ENCODE results near the gene TSEN2.
"Not testable (repeated sequence)": the region's sequence is repeated elsewhere in the genome, so short reads cannot be mapped to it uniquely, and the experiment has no call there.

TSEN2 gene

DNA sequence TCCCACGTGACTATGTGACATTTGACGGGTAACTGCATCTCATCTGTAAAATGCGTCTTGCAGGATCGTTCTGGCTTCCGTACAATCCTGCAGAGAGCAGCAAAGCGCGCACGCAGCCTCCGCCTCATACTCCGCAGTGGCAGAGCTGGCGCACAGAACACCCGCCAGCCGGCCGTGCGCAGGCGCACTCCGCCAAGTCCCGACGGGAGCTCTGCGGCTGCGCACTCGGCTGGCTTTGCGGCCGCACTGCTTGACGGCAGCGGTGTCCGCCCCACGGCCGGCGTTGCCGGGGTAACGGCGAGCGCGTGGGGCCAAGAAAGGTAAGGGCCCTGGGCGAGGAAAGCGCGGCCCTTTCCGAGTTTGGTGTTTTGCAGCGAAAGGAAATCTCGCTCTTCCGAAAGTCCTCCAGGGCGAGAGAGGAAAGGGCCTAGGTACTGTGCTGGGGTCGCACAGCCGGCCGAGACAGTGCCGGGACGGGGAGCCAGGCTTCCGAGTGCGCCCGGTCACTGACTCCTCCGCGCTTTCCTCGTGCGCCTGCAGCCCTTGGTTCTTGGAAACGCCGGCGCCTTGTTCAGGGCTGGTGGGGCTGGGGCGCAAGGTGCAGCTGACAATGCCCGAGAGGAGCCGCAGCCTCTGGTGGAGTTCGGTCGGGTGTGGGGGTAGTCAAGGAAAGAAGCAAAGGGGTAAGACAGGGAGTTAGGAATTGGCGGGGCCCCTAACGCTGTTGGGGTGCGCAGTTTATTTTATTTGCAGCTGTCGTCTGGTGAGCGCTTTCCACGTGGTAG is at the start of gene TSEN2:
TSEN2 (plus strand) TSS at position 283 of the 785 bp plus-strand sequence. CDS start 5,321 bp downstream, outside the sequence.
- DNase-seq = peak; percentile 87

DNA sequence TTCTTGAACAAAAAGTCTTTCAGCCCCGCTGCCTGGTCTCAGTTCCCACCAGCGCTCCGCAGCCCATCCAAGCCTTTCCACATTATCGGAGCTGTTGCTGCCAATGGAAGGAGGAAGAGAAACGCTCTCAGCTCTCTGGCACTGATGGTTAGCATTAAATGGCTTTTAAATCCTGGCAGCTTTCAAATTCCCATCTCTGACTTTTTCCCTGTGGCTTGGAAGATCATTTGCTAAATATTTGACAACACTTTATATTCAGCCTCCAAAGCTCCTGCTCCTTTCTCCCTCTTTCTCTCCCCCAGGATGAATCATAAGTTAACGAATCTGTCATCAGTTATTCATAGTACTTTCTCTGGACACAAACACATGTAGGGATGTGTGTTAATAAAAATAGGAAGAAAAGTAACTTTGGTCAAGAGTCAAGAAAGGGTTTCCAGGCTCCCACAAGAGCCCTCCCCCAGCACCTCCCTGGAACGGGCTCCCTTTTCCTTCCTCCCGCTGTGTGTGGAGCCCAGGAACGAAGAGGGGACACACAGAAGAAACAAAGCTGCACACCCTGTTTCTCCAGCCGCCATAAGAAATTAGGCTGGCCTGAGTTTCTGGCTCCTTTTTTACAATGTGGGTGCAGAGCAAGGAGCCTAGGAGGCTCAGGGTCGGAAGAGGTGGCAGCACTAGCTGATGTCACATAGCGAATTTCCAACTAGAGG is 47.6 kb upstream of the TSEN2 start:
- DNase-seq = no peak

DNA sequence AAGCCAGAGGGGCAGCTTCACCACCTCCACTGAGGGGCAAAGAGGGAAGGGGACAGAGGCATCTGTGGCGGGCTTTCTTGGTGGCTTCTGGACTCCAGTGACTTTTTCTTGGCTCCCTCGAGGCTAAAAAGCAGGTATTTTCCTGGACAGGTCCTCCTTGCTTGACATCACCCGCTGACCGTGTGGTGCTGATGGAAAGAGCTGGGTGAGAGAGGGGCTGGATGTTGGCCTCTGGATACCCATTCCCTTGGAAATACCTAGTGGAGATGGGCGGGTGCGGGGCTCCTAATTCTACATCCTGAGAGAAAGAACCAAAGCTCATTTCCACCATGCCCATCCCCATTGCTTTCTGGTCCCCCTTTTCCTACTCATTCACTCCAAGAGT is 47.1 kb upstream of the TSEN2 start:
- DNase-seq = no peak

DNA sequence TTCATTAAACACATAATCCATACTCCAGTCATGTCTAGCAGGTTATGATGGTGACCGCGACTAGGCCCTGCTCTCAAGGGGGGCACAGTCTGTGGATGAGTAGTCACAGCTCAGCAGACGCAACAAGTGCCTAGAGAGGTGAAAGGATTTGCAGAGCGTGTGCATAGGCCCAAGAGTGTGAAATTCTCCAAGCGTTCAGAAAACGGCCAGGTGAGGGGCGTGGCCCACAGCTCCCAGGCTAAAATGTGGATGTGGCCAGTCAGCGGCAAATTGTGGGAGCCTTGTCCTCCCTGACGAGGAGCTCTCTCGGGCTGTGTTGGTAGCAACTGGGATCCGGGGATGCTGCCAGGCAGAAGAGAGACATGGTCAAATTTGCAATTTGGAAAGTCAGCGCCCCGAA is 46.4 kb upstream of the TSEN2 start:
- no peak for DNase-seq

DNA sequence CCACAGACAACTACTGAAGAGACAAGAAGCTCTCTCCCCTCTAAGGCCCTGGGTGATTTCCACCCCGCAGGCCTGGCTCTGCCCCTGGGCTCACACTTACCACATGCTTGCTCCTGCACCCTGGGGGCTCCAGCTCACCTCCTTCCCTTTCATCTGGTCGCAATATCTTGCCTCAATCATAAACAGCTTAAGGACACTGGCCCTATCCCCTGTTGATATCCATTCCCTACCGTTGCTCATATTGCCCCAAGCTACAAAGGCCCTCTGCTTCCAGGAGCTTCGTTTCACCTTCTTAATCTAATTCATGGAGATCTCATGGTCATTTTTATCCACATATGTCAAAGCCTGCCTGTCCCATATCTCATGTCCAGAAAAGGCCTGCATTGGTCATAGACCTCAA is 46.0 kb upstream of the TSEN2 start:
- no peak for DNase-seq

DNA sequence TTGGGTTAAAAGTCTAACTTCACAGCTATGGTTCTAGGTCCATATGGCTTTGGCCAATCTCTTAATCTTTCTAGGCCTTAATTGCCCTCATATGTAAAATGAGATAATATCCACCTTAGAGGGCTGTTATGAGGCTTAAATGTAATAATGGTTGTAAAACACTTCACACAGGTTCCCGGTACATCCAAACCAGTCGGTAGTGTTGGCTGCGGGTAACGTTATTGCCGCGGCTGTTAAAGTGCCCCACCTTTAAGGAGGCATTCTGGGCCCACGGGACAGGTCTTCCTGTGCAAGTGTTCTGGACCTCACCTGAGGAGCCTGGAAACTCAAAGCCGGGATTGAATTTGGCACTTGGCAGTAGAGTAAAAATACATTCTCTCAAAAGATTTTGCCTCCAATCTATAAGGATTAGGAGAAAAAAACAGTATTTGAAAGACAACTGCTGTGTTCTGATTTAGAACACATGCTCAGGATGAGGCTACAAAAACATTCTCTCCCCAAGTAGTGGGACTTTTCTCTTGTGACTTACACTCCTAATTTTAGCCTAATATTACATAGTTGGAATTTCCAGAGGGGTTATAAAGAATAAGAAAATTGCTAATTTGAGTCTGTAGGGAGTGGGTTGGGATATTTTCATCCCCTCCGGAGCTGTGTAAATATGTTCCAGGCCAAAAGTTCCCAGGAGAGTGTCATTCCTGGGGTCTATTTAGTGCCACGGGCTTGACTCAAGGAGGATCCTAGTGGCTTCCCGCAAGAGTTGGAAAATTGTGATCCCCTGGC is 44.9 kb upstream of the TSEN2 start:
- DNase-seq = no peak

DNA sequence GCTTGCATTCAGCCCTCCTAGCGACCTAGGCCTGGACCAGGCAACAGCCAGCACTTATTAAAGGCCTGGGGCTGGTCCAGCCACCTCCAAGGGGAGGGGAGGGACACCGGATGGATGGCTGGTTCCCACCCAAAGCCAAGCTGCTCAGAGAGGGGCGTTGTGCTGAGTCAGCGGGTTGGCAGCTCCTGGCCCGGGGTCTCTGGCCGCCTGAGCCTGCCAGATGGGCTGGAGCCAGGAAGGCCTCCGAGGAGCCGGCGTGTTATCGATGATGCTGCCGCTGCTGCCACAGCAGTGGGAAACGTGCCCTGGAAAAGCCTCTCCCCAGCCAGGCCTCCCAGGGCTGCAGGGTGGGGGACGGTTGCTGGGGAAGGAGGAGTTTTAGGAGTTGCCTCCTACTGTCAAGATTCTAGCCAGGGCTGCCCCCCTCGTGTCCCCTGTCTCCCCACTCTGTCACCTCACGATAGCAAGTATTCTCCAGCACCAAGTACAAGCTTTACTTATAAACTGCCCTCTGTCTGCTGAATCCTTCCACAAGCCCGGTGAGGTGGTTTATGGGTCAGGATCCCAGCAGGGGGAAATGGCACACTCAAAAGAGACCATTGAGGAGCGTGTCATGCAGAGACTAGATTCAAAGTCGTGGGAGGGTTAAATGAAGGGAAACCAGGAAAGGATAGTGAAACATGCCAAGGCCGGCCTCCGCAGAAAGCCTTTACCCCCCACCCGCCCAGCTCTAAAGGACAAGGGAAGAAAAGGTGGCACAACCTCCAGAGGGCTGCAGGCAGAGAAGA is 43.2 kb upstream of the TSEN2 start:
- no peak for DNase-seq

DNA sequence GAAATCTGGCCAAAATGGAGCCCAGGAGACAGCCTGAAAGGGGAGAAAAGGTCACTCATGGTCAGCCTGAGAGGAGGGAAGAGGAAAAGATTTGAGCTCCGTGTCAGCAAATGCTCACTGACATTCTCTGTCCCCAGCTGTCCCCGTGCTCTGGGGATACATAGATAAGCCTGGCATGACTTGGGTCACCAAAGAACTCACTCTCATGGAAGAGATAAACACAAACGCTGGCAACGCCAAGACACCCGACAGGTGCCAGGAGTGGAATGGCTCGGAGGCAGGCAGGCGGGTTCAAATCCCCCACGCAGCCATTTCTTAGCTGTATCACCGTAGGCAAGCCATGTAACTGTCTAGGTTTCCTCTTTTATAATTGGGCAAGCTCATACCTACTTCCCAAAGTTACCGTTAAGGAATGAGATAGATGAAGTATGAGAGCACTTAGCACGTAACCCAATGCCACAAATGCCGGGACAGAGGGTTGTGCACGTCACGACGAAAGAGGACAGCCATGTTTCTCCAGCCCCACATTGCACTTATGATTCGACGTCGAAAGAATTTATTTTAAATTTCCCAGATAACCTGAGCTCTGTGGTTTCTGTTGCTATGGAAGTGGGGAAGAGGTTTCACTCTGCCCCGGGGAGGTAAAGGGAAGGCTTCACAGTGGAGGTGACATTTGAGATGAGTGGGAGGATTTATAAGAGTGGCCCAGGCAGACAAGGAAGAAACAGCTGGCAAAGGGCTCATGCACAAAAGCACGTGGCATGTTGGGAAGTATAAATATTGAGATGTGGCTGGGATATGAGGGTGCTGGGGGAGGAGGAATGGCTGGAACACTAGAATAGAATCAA is 41.4 kb upstream of the TSEN2 start:
- DNase-seq = no peak

DNA sequence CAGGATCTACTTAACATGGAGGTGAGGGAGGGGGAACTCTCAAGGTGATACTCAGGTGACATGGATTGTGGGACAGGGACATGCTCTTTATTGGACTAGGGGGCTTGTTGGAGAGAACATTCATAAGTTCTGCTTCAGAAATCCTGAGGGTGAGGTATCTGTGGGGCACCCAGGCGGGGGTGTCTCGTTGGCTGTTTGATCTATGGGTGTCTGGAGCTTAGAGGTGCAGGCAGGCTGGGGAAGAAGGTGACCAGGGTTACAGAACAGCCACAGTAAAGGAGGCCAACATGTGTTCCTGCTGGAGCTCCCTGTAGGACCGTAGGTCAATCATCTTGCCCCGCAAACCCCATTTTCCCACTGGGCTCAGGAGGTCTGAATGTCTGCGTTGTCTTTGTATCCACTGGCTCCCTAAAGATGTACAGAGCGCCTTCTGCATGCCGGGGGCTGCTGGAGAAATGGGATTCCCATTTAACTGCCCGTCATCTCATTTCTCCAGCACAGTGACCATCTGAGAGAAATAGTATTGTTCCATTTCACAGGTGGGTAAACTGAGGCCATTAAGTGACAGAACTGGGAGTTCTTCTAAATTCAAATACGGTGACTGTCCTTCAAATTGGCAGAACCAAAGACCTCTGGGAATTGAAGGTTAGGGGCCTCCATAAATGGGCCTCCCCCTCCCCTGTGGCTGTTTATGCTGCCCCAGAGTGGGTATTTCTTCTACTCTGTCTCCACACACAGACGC is 40.3 kb upstream of the TSEN2 start:
- DNase-seq = no peak

DNA sequence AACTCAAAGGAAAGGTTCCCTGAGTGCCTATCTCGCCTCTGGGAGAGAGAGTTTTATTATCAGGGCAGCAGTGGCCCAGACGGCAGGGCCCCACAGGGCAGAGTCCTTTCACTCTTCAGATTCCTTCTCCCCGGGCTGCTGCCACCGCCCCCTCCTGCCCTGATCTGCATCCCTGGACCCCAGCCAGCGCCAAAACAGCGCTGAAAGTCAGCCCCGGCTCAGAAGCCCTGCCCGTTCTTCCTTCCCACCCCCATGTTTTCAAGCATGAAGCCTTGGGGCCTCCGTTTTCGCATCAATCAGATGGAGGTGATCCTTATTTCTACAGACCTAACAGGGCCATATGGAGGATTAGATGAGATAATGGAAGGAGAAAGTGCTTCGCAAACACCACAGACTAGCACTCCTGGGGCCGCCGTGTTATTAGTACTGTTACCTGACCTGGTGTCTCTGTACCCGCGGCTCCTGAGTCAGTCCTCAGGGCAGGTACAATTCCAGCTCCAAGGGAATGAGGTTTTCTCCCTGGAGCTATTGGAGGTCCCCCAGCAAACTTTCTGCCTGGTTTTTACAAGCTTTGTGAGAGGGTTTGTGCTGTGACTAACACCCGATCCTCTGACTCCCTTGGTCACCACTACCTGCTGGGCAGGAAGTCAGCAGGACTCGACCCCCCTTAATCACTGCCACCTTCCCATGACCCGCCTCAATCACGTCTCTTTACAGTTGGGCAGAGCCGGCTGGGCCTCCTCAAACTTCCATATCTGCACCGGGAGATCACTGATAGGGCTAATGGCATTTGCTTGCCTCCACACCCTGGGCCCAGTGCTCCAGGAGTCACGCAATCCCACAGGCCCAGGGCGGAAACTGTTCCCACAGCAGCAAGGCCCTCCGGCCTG is 39.5 kb upstream of the TSEN2 start:
- no peak for DNase-seq

DNA sequence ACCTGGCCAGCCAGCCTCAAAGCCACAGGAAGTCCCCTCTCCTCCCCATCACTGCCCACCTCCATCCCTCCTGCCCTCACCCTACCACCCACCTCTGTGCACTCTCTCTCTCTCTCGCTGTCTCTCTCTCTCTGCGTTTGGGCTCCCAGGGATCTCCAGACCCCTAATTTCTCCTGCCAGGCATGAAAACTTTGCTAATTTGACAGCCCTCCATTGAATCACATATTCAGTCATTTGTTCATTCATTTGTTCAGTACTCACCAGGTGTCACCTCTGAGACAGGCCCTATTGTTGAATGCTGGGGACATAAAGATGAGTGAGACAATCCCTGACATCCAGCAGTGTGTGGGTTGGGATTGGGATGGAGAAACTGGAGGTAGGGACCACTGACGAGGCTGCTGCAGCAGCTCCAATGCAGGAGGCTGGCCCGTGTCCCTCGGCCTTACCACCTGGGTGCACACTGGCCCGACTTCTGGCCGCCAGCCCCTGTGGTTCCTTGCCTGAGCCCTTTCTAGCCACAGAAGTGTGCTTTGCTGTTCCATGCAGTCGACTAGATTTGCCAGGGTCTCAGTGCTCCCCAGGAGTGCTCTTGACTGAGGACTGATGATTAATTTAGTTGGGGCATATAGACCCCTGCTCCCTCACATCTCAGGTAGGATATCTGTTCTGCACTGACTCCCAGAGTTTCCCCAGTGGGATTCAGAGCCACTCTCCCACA is 38.6 kb upstream of the TSEN2 start:
- no peak for DNase-seq

DNA sequence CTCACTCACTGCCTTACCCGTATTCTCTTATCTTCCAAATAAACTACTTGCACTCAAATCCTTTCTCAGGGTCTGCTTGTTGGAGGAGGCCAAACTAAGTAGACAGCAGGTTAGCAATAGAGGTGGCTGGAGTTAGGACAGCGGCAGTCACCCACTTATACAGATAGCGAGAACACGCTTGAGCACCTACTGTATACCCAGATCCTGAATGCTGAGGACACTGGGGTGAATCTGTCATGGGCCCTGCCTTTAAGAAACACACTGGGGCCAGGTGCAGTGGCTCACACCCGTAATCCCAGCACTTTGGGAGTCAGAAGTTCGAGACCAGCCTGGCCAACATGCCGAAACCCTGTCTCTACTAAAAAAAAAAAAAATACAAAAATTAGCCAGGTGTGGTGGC is 38.0 kb upstream of the TSEN2 start:
- no peak for DNase-seq

DNA sequence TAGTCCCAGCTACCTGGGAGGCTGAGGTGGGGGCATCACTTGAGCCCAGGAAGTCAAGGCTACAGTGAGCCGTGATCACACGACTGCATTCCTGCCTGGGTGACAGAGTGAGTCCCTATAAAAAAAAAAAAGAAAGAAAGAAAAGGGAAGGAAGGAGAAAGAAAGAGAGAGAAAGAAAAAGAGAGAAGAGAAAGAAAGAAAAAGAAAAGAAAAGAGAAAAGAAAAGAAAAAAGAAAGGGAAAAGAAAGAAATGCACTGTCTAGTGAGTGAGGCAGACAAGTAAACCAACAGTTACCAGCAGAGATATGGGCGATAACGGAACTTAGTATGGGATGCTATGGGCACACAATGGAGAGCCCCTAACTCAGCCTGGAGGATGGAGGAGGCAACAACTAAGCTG is 37.2 kb upstream of the TSEN2 start:
- no peak for DNase-seq

DNA sequence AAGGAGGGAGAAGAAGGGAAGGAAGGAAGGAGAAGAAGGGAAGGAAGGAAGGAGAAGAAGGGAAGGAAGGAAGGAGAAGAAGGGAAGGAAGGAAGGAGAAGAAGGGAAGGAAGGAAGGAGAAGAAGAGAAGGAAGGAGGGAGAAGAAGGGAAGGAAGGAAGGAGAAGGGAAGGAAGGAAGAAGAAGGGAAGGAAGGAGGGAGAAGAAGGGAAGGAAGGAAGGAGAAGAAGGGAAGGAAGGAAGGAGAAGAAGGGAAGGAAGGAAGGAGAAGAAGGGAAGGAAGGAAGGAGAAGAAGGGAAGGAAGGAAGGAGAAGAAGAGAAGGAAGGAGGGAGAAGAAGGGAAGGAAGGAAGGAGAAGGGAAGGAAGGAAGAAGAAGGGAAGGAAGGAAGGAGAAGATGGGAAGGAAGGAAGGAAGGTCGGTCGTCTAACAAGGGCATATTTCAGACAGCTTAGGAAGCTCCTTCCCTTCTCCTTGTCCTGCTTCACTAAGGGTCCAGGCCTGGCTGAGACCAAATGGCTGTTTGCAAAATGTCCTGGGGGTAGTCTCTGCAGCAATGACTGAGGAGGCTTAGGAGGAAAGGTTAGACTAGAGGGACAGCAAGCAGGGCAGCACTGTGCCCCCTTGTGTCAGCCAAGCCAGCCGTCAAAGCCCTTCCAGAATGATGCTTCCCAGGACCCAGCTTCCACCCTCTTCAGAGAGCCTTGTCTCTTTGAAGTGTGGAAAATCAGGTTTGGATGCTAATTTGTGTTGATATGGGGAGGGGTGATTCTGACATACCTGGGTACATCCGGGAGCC is 35.7 kb upstream of the TSEN2 start:
- DNase-seq = not testable (repeated sequence)

DNA sequence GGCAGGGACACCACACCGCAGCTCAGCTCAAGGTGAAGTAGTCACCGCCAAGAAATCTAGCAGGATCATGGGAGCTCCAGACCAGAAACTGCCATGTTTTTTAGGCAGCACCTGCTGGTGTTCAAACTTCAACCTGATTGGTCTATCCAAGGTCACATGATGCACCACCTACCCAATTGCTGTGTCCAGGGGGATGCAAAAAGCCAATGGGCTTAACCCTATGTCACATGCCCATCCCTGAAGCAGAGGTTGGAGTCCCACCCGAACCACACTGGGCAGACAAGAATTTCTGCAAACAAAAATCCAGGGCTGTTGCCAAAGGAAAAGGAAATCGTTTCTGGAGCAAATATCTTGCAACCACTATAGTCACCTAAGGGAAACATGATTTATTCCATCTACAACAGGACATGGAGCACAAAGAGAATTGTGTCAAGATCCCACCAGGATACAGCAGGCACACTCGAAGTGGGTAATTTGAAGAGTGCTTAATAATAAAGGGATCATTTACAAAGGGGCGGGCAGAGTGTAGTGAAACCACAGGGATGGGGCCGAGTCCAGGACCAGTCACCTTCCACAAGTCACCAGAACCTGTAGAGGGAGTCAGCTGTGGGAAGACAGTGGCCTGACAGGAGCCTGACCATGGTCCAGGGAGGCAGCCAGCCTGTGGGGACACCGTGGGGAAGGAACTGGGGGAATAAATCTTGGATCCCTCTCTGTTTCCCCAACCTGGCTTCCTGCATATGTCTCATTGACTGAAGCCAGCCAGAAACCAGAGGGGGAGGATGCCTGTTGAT is 34.2 kb upstream of the TSEN2 start:
- no peak for DNase-seq

DNA sequence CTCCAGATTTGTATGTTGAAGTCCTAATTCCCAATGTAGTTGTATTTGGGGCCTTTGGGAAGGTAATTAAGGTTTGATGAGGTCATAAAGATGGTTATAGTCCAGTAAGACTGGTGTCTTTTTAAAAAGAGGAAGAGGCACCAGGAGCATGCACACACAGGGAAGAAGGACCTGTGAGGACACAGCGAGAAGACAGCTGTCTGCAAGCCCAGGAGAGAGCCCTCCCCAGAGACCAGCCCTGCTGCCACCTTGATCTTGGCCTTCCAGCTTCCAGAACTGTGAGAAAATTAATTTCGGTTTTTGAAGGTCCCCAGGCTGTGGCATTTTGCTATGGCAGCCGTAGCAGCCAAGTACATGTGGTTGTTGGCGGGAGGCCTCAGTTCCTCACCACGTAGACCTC is 32.8 kb upstream of the TSEN2 start:
- DNase-seq = no peak

DNA sequence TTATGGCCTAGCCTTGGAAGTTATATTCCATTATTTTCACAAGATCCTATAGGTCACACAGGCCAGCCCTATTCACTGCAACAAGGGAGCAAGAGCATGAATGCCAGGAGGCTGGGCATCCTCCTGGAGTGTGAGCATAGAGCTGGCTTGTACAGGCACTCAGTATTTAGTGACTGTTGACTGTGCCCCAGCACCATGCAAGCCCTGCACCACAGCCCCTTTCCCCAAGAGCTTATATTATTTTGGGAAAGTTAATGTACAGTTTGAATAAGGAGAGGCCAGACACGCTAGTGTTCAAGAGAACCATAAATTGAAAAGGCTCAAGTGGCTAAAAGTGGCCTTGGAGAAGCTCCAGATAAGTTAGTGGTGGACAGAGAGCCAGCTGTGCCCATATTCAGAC is 32.3 kb upstream of the TSEN2 start:
- DNase-seq = no peak
